HG03045 (cell line): Measurements from ENCODE around the gene CTDSP2.
A peak's percentile ranks its signal among the peaks of the same experiment; 100 is the strongest.
"Not testable (repeated sequence)": the region's sequence is repeated elsewhere in the genome, so short reads cannot be mapped to it uniquely, and the experiment has no call there.

ENCODE experiments used
- ATAC-seq: cut with Tn5 transposase; IDR thresholded peaks from one replicate; pipeline ENCODE4 v1.9.1; 2021; ENCODE audit warnings: mild to moderate bottlenecking, moderate library complexity; ENCODE audit not compliant: unreplicated experiment

Gene CTDSP2

DNA sequence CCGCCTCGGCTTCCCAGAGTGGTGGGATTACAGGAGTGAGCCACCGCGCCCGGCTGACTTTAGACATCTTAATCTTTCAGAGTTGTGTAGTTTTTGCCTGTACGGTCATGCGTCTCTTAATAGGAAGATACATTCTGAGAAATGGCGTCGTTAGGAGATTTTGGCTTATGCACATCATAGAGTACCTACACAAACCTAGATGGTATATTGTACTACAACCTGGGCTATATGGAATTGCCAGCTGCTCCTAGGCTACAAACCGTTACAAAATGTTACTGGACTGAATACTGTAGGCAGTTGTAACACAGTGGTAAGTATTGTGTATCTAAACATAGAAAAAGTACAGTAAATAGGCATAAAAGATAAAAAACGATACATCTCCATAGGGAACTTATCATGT, 62.7 kb downstream of the CTDSP2 start:
- ATAC-seq = no peak

DNA sequence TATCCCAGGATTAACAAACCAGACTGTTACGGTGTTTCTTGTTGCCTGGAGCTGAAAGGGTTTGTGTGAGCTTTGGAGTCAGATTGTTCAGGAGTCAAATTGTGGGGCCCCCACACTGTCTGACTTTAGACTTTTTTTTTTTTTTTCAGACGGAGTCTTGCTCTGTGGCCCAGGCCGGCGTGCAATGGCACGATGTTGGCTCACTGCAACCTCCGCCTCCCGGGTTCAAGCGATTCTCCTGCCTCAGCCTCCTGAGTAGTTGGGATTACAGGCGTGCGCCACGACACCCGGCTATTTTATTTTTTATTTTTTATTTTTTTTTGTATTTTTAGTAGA, 63.1 kb downstream of the CTDSP2 start:
- no peak for ATAC-seq

DNA sequence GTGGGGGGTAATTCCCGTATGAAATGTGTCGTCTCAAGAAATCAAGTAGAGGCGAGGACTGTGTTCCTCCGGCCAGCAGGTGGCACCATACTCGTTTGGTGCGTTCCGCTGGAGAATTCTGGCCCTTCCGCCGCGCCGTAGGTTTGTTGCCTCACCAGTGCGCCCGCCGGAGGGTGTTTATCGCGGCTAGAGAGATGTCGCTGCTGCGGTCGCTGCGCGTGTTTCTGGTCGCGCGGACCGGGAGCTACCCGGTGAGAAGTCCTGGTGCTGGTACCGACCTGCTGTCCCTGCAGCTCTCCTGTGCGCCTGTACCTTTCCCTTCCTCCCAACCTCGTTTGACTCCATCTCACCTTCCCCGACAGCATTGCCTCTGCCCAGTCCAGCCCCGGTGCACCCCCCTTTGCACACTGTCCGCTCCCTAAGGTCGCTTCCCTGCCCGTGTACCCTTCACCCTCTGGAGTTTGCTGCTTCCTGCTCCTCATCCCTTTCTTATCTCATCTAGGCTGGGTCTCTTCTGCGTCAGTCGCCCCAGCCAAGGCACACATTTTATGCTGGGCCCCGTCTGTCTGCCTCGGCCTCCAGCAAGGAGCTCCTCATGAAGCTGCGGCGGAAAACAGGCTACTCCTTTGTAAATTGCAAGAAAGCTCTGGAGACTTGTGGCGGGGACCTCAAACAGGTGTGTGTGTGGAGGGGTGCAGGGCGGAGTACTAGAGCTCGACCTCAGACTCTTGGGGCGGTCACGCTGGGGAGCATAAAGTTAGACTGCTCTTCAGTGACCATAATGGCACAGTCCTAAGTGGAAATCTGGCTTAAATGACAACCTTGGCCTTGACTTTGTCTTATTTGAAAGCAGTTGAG, 63.7 kb downstream of the CTDSP2 start, which contains the start of gene TSFM:
TSS of gene TSFM (plus strand) at position 180 of the 858 bp plus-strand sequence. CDS start at position 195, 15 bp downstream.
- peak; percentile 91 for ATAC-seq

DNA sequence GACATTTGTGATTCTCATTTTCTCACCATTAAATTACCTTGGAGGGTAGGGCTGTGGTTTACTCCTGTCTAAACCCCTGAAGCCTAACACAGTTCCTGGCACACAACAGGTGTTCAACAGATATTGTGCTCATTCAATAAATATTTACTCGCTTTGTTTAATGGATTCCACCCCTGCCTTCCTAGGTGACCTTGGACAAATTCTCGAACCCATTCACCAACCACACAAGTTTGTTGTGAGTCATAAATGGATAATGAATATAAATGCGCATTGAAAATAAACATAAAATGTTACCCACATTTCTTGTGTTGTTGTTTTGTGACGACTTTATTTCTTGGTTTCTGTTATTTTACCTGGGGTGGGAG, 64.3 kb downstream of the CTDSP2 start:
- no peak for ATAC-seq

DNA sequence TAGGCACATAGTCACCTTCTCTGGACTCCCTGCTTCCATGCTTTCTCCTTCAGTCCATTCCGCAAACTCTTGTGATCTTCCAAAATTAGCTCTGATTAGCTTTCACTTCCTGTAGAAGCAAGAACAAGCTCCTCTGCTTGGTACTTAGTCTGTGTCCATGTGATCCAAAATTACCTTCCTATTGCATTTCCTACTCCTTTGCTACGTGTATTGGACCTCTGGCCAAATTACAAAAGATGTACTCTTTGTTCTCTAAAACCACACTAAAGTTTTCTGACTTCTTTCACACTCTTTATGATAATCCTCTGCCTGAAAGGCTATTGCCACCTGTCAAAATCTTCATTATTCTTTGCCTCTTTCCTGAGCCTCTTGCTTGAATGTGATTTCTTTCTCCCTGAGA, 64.7 kb downstream of the CTDSP2 start:
- ATAC-seq = no peak

DNA sequence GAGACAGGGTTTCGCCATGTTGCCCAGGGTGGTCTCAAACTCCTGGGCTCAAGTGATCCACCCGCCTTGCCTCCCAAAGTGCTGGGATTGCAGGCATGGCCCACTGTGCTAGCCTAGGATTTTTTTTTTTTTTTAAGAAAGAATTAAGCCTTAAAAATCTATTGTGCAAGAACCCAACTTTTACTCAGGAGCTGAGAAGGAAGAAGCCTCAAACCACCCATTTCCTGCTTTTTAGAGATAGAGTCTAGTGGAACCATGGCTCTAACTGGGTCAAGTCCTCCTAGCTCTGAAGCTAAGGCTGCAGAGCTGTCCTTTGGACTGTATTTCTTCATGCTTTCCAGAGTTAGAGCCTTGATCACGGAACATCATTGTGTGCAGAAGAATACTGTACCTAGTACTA, 65.3 kb downstream of the CTDSP2 start:
- ATAC-seq = no peak

DNA sequence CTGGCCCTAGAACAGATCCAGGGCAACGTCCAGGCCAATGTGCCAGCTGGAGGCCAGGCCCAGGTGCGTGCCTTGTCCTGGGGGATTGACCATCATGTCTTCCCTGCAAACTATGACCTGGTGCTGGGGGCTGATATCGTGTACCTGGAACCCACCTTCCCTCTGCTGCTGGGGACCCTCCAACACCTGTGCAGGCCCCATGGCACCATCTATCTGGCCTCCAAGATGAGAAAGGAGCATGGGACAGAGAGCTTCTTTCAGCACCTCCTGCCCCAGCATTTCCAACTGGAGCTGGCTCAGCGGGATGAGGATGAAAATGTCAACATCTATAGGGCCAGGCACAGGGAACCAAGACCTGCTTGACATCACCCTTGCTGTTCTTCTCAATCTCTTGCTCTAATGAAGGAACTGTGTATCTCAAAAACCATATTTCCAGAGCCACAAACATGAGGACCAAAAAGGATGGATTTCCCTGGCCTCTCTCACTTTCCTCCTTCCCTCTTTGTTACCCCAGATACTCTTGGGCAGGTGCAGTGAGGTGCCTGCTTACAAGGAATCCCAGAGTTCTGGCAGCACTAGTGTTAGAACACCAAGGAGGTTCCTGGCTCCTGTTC, 66.1 kb downstream of the CTDSP2 start:
- ATAC-seq = no peak

DNA sequence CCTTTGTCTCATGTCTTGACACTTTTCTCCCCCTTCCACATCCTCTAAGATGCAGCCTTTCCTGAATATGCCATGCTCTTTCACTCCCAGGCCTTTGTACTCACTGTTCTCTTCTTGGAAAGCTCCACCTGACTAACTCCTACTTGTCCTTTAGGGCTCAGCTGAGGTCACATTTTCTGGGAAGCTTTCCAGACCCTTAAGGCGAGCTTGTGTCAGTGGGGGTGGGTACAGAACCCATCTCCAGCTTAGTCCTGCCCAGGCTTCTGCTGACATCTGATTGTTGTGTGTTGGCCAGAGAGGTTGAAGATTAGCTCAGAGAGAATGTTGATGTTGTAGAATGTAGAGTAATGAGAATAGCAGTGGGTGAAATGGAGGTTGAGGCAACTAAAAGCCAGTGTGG, 66.8 kb downstream of the CTDSP2 start:
- no peak for ATAC-seq

DNA sequence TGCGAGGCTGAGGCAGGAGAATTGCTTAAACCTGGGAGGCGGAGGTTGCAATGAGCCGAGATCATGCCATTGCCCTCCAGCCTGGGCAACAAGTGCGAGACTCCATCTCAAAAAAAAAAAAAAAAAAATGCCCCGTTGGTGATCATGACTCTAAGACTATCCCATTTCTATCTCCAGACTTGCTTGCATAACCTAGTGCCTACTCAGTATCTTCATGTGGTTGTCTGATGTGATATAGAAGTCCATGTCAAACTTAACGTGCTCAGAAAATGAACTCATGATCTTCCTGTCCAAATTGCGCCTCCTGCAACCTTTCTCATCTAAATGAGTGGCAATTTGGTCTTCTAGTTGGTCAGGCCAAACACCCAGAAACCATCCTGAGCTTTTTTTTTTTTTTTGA, 68.6 kb downstream of the CTDSP2 start:
- no peak for ATAC-seq

DNA sequence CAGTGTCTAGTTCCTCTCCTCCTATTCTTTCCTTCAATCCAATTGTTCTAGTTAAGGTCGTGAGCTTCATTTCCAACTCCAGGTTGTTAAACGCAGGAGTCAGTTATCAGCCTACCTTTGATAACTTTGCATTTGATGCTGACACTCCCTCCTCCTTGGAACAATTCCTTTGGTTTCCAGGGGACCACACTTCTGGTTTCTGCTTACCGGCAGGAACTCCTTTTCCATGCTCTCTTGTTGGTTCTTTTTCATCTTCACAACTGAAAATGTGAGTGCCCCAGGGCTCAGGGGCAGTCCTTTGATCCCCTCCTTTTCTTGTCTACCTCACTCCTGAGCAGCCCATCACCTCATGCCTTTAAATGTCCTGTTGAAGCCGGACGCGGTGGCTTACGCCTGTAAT, 69.2 kb downstream of the CTDSP2 start:
- ATAC-seq = no peak

DNA sequence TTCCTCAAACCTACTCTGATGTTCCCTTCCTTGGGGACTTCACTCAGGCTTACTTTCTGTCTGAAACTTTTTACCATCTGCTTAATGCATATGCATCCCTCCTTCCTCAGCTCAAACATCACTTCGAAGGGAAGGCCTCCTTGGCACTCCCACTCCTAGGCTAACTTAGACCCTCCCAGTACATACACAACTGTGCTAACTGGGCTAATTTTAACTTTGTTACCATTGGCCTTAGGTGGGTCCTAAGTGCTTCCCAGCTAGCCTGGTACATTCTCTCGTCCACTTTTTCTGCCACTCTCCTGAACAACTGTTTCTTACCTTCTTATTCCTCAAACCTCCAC, 70.3 kb downstream of the CTDSP2 start:
- ATAC-seq = no peak

DNA sequence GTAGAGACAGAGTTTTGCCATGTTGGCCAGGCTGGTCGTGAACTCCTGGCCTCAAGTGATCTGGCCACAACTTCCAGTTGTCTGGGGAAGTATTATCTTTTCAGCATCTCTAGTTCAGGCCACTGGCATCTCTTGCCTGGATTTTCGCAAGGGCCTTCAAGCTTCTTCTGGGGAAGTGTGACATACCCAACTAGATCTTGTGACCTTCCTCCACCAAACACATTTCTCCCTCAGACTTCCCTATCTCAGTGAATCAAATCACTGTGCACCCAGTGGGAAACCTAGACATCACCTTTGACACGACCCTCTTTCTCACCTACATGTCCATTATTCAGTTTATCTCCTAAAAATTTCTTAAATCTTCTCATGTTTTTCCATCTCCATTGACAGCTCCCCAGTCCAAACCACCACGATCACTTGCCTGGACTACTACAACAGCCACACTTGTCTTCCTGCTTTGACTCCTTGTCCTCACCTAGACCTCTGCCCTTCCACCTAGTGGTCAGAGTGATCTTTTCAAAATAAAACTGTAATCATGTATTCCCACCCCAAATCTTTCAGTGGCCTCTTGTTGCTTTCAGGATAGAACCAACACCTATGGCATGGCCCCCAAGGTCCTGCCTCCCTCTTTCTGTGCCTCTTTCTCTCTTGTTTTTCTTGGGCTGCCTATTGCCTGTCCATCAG, 70.8 kb downstream of the CTDSP2 start:
- no peak for ATAC-seq

DNA sequence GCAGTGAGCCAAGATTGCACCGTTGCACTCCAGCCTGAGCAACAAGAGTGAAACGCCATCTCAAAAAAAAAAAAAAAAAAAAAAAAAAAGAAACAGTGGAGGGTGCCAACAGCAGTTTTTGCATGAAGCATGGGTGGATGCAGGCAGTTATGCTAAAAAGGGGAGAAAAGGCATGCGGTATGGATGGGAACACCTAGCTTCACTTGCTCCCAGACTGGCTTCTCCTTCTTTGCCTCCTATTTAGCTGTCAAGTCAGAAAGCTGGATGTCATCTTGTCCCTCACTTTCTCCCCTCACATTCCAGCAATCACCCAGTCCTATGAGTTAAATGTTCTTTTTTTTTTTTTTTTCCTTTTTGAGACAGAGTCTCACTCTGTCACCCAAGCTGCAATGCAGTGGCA, 71.5 kb downstream of the CTDSP2 start:
- no peak for ATAC-seq

DNA sequence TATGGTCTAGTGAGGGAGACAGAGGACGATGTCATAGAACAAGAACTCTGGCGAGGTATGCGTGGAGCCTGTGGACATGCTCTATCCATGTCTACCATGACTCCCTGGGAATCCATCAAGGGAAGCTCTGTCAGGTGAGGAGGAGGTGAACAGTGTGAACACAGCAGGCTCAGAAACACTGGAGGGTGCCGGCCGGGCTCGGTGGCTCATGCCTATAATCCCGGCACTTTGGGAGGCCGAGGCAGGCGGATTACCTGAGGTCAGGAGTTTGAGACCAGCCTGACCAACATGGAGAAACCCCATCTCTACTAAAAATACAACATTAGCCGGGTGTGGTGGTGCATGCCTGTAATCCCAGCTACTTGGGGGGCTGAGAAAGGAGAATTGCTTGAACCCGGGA, 71.9 kb downstream of the CTDSP2 start:
- not testable (repeated sequence) for ATAC-seq

DNA sequence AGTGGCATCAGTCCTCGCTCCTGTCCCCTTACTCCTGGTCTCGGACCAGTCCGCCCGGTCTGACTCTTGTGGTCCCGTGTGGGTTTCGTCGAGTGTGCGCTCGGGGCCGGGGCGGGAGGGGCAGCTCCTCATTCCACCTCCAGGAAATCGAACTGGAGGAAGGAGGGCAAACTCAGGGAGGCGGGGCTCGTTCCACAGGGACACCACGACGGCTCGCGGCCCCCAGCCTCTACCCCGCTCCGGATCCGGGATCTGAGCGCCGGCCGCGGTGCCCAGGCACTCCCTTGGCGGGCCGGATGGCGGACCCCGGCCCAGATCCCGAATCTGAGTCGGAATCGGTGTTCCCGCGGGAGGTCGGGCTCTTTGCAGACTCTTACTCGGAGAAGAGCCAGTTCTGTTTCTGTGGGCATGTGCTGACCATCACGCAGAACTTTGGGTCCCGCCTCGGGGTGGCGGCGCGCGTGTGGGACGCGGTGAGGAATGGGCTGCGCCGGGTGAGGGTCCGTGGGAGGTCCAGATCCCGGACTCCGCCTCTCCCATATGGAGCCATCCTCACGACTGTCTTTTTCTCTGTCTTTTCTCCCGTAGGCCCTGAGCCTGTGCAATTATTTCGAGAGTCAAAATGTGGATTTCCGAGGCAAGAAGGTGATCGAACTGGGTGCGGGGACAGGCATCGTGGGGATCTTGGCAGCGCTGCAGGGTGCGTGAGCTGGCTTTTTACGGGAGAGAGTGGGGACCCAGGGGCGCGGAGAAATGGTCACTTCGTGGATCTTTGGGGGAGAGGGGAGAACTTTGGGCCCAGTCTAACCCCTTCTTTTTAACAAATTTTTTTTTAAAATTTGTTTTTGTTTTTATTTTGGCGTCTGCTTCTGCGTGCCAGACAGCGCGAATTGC, 73.9 kb downstream of the CTDSP2 start, which contains the start of gene EEF1AKMT3:
TSS of gene EEF1AKMT3 (plus strand) at position 186 of the 894 bp plus-strand sequence. CDS start at position 297, 111 bp downstream.
- ATAC-seq = peak; percentile 29

DNA sequence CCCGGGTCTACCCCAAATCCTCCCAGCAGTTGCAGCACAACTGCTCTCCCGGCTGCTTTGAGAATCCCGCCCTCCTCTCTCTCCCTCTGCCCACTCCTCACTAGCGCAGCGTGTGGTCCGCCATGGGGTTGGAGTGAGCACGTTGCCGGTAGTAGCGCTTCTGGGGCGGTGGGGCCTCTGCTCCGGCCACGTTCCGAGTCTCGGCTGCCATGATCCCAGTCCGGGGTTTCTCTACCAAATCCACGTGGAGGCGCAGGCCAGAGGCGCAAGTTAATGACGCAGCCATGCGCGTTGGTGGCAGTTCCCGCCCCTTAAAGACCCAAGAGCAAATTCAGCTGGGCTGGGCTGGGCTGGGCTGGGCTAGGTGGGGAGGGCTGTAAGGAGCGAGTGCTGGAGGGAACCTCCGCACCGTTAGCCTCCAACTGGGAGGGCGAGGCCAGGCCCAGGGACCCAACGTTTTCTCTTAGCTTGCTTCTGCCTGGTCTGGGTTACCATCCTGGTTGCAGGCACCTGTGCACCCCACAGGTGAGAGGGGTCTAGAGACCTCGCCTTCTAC, 74.6 kb downstream of the CTDSP2 start, which contains the start of gene METTL1:
TSS of gene METTL1 (minus strand) at position 233 of the 556 bp plus-strand sequence. CDS start at position 211, 22 bp downstream.
- peak; percentile 74 for ATAC-seq

DNA sequence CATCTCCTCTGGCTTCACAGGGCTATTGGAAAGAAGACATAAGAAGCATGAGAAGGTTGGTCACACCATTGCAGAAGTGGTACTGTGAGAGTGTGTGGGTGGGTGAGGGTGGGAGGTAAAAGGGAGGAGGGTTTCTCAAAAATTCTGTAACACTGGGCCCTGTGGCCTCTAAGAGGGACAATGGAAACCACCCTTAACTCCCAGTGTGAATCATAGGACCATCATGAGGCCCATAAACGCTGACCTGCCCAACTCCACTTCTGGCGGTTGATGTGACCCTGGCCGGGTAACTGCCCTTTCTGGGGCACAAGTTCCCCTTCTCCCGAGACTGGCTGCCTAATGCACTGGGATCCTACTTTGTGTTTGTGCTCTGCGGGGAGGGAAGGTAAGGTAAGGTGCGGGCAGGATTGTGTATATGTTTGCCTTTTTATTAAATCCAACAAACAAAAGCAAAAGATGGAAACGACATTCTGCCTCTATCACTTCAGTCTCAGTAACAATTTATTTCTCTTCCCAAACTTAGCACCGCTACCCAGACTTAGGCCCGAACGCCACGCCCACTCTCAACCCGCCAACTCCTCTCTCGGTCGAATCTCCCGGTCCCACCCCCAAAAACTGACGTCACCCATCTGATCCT, 75.2 kb downstream of the CTDSP2 start:
- ATAC-seq = peak; percentile 71

DNA sequence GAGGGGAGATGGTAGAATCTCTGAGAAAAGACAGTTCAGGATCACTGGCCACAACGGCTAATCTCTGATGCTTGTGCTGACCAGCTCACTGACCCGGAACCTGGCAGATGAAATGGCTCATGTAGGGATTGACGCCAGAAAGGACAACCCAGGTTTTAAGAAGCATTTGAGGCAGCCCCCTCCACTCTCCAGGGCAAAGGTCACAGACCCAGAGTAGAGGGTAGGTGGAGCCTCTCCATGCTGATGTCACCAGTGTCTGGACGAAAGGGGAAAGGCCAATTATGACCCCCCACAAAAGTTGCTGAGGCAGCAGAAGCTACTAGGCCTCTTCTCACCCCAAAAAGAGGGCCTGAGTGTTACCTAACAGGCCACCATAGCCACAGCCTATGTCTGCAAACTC, 75.8 kb downstream of the CTDSP2 start:
- ATAC-seq = no peak
